ENCODE results near the gene PDS5A. TPM values are rescaled to one million over a fixed set of nuclear protein-coding genes. Genes with fewer than 3 reads are reported as not detected.
A peak's percentile ranks its signal among the peaks of the same experiment; 100 is the strongest.
"Not testable (repeated sequence)": the region's sequence is repeated elsewhere in the genome, so short reads cannot be mapped to it uniquely, and the experiment has no call there.

Gene PDS5A
- total RNA-seq, 2 donors from 2014 or later, result 102 to 109 TPM

GRCh38 chr4:39978904-39979303 is 1.2 kb upstream of the PDS5A start:
- no peaks in the 10 kb centered on the region for H3K9me3 ChIP-seq (ENCODE audit: control insufficient read depth, low read length, poor library complexity, severe bottlenecking)
- H3K4me3 Mint-ChIP-seq, result no peak overlapping the region
- no peak for DNase-seq
- ATAC-seq, result no peak
- H3K27me3 Mint-ChIP-seq, result no peaks in the 10 kb centered on the region
- H3K36me3 Mint-ChIP-seq (ENCODE audit: low read depth), result peaks cover 2% of the 10 kb centered on the region
- H3K4me1 Mint-ChIP-seq, result peaks cover 19% of the 10 kb centered on the region
- H3K27ac Mint-ChIP-seq, result peak overlapping the region; percentile 19

DNA sequence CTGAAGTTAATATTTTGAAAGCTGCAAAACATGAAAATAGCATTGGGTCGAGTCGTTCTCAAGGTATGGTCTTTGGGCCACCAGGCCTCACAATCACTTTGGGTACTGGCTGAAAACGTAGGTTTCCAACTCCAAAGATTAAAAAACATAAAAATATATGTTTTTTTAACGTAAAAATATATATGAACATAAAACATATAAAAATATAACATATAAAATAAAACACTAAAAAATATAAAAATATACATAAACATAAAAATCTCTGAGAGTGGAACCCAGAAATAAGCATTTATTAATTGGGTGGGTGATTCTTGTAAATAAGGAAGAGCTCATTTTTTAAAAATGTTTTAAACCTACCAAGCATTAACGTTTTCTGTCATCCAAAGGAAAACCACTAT is 666 bp upstream of the PDS5A start:
- Mint-ChIP-seq H3K27me3 (no peaks in the 10 kb centered on the region), H3K4me3 (peak overlapping the region; percentile 87), H3K4me1 (peaks cover 23% of the 10 kb centered on the region), H3K36me3 (ENCODE audit: low read depth) (peaks cover 2% of the 10 kb centered on the region), H3K27ac (peak overlapping the region; percentile 79)
- DNase-seq, result no peak
- no peaks in the 10 kb centered on the region for H3K9me3 ChIP-seq (ENCODE audit: control insufficient read depth, low read length, poor library complexity, severe bottlenecking)
- no peak for ATAC-seq

DNA sequence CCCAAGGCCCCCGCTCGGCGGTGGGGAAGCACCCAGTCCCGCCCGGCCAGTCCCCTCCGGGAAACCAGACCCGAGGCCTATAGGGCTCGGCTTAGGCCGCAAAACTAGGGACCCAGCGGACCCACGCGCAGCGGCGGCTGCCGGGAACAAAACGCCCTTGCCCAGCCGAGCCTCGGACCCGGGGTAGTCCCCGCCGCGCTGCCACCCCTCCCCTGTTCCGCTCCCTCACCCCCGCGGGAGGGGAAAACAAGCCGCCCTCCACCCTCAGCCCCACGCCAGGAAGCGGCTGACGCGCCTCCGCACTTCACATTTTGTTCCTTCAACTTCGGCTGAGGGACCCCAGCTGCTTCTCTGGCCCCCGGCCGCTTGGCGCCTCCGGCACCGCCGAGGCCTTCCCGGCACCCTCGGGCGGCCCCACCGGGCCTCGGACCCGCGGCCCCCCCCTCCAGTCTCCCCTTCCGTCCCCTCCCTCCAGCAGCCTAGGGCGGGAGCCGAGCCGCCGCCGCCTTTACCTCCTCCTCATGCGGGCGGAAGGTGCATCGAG is 694 bp downstream of the PDS5A start:
- DNase-seq, result peak; percentile 23 to 39 (median 37)
- Mint-ChIP-seq H3K27ac (peak overlapping the region; percentile 88), H3K4me1 (peaks cover 28% of the 10 kb centered on the region), H3K27me3 (no peaks in the 10 kb centered on the region), H3K4me3 (peak overlapping the region; percentile 87), H3K36me3 (ENCODE audit: low read depth) (peaks cover 2% of the 10 kb centered on the region)
- H3K9me3 ChIP-seq (ENCODE audit: control insufficient read depth, low read length, poor library complexity, severe bottlenecking), result no peaks in the 10 kb centered on the region
- peak; percentile 3 for ATAC-seq

- H3K9me3 ChIP-seq (ENCODE audit: control insufficient read depth, low read length, poor library complexity, severe bottlenecking), result no peaks in the 10 kb centered on the region
- H3K27ac Mint-ChIP-seq, result peak overlapping the region; percentile 88
- peak; percentile 45 to 51 (median 46) for DNase-seq
- peaks cover 29% of the 10 kb centered on the region for H3K4me1 Mint-ChIP-seq
- peaks cover 2% of the 10 kb centered on the region for H3K36me3 Mint-ChIP-seq (ENCODE audit: low read depth)
- peak; percentile 22 for ATAC-seq
- no peaks in the 10 kb centered on the region for H3K27me3 Mint-ChIP-seq
- peak overlapping the region; percentile 87 for H3K4me3 Mint-ChIP-seq
Observed at GRCh38 chr4:39976141-39976944, 1.4 kb downstream of the PDS5A start.

DNA sequence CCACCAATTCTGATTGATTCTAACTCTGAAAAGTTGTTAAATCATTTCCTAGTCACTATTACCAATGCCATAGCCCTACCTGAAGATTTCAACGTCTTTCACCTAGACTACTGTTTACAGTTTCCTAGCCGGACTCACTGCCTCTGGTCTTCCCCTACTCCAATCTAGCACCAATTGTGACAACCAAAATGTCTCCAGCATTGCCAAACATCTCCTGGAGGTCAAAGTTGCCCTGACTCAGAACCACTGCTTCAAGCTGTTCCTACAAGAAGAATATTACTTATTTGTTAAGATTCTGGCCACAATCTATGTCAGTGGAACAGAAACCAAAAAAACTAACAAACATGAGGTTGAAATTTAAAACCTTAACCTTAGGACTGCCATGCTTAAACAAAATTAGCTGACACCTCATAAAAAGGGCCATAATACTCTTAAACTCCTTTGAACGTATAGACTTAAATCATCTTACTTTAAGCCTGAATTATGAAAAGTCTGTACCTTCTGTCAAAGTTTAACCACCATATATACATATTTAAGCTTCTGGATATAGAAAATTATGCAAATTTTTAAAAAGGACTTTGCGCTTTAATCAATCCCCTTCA is 2.1 kb downstream of the PDS5A start:
- ATAC-seq (no peak), DNase-seq (no peak)
- peaks cover 35% of the 10 kb centered on the region for H3K4me1 Mint-ChIP-seq
- H3K9me3 ChIP-seq (ENCODE audit: control insufficient read depth, low read length, poor library complexity, severe bottlenecking), result no peaks in the 10 kb centered on the region
- peak overlapping the region; percentile 87 for H3K4me3 Mint-ChIP-seq
- H3K27me3 Mint-ChIP-seq, result no peaks in the 10 kb centered on the region
- H3K27ac Mint-ChIP-seq, result peak overlapping the region; percentile 88
- peaks cover 2% of the 10 kb centered on the region for H3K36me3 Mint-ChIP-seq (ENCODE audit: low read depth)

GRCh38 chr4:39973052-39973451 is 4.7 kb downstream of the PDS5A start:
- H3K36me3 Mint-ChIP-seq (ENCODE audit: low read depth); H3K27me3 Mint-ChIP-seq; DNase-seq; ATAC-seq; H3K9me3 ChIP-seq (ENCODE audit: control insufficient read depth, low read length, poor library complexity, severe bottlenecking): not testable (repeated sequence)
- Mint-ChIP-seq H3K27ac (peak overlapping the region; percentile 39), H3K4me3 (peak overlapping the region; percentile 19), H3K4me1 (peaks cover 36% of the 10 kb centered on the region)

GRCh38 chr4:39970671-39971640 is 6.8 kb downstream of the PDS5A start:
- Mint-ChIP-seq H3K27me3 (no peaks in the 10 kb centered on the region), H3K27ac (peak overlapping the region; percentile 85), H3K4me3 (peak overlapping the region; percentile 67), H3K4me1 (peaks cover 35% of the 10 kb centered on the region), H3K36me3 (ENCODE audit: low read depth) (peaks cover 2% of the 10 kb centered on the region)
- DNase-seq (no peak), ATAC-seq (no peak)
- no peaks in the 10 kb centered on the region for H3K9me3 ChIP-seq (ENCODE audit: control insufficient read depth, low read length, poor library complexity, severe bottlenecking)

- Mint-ChIP-seq H3K27me3 (no peaks in the 10 kb centered on the region), H3K4me3 (no peak overlapping the region), H3K27ac (peak overlapping the region; percentile 81), H3K36me3 (ENCODE audit: low read depth) (peaks cover 2% of the 10 kb centered on the region), H3K4me1 (peaks cover 27% of the 10 kb centered on the region)
- ATAC-seq (no peak), DNase-seq (no peak)
- no peaks in the 10 kb centered on the region for H3K9me3 ChIP-seq (ENCODE audit: control insufficient read depth, low read length, poor library complexity, severe bottlenecking)
Observed at GRCh38 chr4:39963656-39964055, 14.1 kb downstream of the PDS5A start.

DNA sequence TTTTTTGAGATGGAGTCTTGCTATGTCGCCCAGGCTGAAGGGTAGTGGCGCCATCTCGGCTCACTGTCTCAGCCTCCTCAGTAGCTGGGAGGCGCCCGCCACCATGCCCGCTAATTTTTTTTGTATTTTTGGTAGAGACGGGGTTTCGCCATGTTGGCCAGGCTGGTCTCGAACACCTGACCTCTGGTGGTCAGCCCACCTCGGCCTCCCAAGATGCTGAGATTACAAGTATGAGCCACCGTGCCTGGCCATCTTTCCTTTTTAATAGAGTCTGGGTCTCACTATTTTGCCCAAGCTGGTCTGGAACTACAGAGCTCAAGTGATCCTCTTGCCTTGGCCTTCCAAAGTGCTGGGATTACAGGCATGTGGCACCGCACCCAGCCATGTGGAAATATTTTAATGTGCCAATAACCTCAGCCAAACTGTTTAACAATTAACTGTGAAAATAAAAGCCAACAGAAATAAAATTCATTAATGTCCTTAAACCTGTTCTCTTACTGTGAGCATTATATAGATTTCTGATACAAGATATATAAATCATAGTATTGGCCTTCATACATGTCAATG is 16.3 kb downstream of the PDS5A start:
- ATAC-seq, result no peak
- H3K27ac Mint-ChIP-seq, result peak overlapping the region; percentile 43

DNA sequence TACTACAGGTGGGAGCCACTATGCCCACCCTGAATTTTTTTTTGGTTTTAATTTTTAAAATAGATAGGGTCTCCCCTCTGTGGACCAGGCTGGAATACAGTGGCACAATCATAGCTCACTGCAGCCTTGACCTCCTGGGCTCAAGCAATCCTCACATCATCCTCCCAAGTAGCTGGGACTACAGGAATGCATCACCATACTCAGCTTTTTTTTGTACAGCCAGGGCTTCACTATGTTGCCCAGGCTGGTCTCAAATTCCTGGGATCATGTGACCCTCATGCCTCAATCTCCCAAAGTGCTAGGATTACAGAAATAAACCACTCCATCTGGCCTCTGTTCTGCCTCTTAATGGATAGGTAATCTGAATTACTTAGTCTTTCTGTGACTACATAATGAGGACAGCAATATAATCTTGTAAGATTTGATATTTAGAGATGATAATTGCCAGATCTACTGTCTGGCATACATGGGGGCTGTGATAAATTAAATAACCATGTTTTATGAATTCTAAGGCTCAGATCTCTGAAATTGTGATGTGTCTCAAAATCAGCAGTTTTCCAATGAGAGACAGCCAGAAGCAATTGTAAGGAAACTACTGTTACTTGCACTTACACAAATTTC is 26.7 kb downstream of the PDS5A start:
- Mint-ChIP-seq H3K27me3 (no peaks in the 10 kb centered on the region), H3K4me1 (peaks cover 43% of the 10 kb centered on the region)
- ATAC-seq, result no peak

More for the DNA sequence above, 16.3 kb downstream of the PDS5A start:
- DNase-seq, result no peak
- Mint-ChIP-seq H3K27me3 (no peaks in the 10 kb centered on the region), H3K36me3 (ENCODE audit: low read depth) (peaks cover 2% of the 10 kb centered on the region), H3K4me1 (peaks cover 33% of the 10 kb centered on the region), H3K4me3 (no peak overlapping the region)
- no peaks in the 10 kb centered on the region for H3K9me3 ChIP-seq (ENCODE audit: control insufficient read depth, low read length, poor library complexity, severe bottlenecking)

GRCh38 chr4:39947963-39948362 is 29.7 kb downstream of the PDS5A start:
- no peak overlapping the region for H3K4me3 Mint-ChIP-seq
- no peaks in the 10 kb centered on the region for H3K27me3 Mint-ChIP-seq
- ATAC-seq, result no peak
- H3K27ac Mint-ChIP-seq, result no peak overlapping the region
- H3K4me1 Mint-ChIP-seq, result peaks cover 32% of the 10 kb centered on the region
- H3K36me3 Mint-ChIP-seq (ENCODE audit: low read depth), result no peaks in the 10 kb centered on the region
- DNase-seq, result no peak
- no peaks in the 10 kb centered on the region for H3K9me3 ChIP-seq (ENCODE audit: control insufficient read depth, low read length, poor library complexity, severe bottlenecking)

More for the DNA sequence above, 26.7 kb downstream of the PDS5A start:
- DNase-seq, result no peak
- Mint-ChIP-seq H3K4me3 (no peak overlapping the region), H3K36me3 (ENCODE audit: low read depth) (no peaks in the 10 kb centered on the region), H3K27ac (no peak overlapping the region)
- no peaks in the 10 kb centered on the region for H3K9me3 ChIP-seq (ENCODE audit: control insufficient read depth, low read length, poor library complexity, severe bottlenecking)

- DNase-seq (no peak), ATAC-seq (no peak)
- no peak overlapping the region for H3K4me3 Mint-ChIP-seq
- H3K36me3 Mint-ChIP-seq (ENCODE audit: low read depth), result no peaks in the 10 kb centered on the region
- peaks cover 33% of the 10 kb centered on the region for H3K4me1 Mint-ChIP-seq
- H3K9me3 ChIP-seq (ENCODE audit: control insufficient read depth, low read length, poor library complexity, severe bottlenecking), result no peaks in the 10 kb centered on the region
- peak overlapping the region; percentile 88 for H3K27ac Mint-ChIP-seq
- H3K27me3 Mint-ChIP-seq, result no peaks in the 10 kb centered on the region
Observed at GRCh38 chr4:39947417-39947816, 30.3 kb downstream of the PDS5A start.

Measured in T-helper 17 cell (primary cell).